GM12878 (cell line): ENCODE results near the gene TDRD9.

Source experiments
- CTCF ChIP-seq, 3 experiments: IDR thresholded peaks in 2 of 3; conservative IDR thresholded peaks in 1 of 3; 2 replicates each; pipeline ENCODE4 v1.5.1; 2011; ENCODE audit warnings: low read depth in 3 of 3, low read length in 3 of 3, mild to moderate bottlenecking in 3 of 3, control low read depth in 2 of 3, moderate library complexity in 2 of 3, inconsistent platforms in 1 of 3, mixed read lengths in 1 of 3; ENCODE audit not compliant: control insufficient read depth in 2 of 3, insufficient read depth in 1 of 3; ENCODE audit errors: extremely low read depth in 1 of 3
- EP300 ChIP-seq, 2 experiments: fragments of 150-350 bp in 1 of 2; IDR thresholded peaks; 2 replicates each; pipeline ENCODE4 v1.6.1; 2011 to 2012; ENCODE audit warnings: low read depth in 2 of 2, low read length in 2 of 2, borderline replicate concordance in 1 of 2, improper control_type of control experiment in 1 of 2, inconsistent platforms in 1 of 2; ENCODE audit not compliant: control insufficient read depth in 1 of 2
- IRF4 ChIP-seq: IDR thresholded peaks from 2 replicates; pipeline ENCODE4 v1.6.1; 2011; ENCODE audit warnings: low read depth, low read length
- JUND ChIP-seq: IDR thresholded peaks from 2 replicates; pipeline ENCODE4 v1.6.1; 2012; ENCODE audit warnings: low read depth, mild to moderate bottlenecking, low read length, improper control_type of control experiment, moderate library complexity
- KAT2A ChIP-seq: conservative IDR thresholded peaks from 2 replicates; pipeline ENCODE4 v1.6.1; 2011; ENCODE audit warnings: low read depth, low read length; ENCODE audit not compliant: control insufficient read depth
- NBN ChIP-seq: fragments of 450-650 bp; IDR thresholded peaks from 2 replicates; pipeline ENCODE4 v1.6.1; 2016
- POU2F2 ChIP-seq: IDR thresholded peaks from 3 replicates; pipeline ENCODE4 v1.6.1; 2011; ENCODE audit warnings: low read depth, mild to moderate bottlenecking, low read length, borderline replicate concordance
- RCOR1 ChIP-seq: conservative IDR thresholded peaks from 2 replicates; pipeline ENCODE4 v1.6.1; 2012; ENCODE audit warnings: low read depth, low read length, improper control_type of control experiment
- REST ChIP-seq: IDR thresholded peaks from 2 replicates; pipeline ENCODE4 v1.6.1; 2012; ENCODE audit warnings: mild to moderate bottlenecking, low read depth, low read length
- STAT1 ChIP-seq: fragments of 450-650 bp; conservative IDR thresholded peaks from 2 replicates; pipeline ENCODE4 v1.6.1; 2014; ENCODE audit warnings: antibody characterized with exemption, mild to moderate bottlenecking
- TAF1 ChIP-seq: IDR thresholded peaks from 2 replicates; pipeline ENCODE4 v1.6.1; 2011; ENCODE audit warnings: mild to moderate bottlenecking, low read depth, low read length, borderline replicate concordance
- WRNIP1 ChIP-seq: IDR thresholded peaks from 2 replicates; pipeline ENCODE4 v1.6.1; 2011; ENCODE audit warnings: low read depth, low read length, improper control_type of control experiment, borderline replicate concordance
- ZBTB11 ChIP-seq: fragments of 450-650 bp; formaldehyde crosslinking; IDR thresholded peaks from 2 replicates; pipeline ENCODE4 v1.5.0; 2022; ENCODE audit warnings: mild to moderate bottlenecking, missing genetic modification characterization

GRCh38 chr14:103885509-103885932, 42.7 kb upstream of the TDRD9 start:
- no peak for TF ChIP-seq REST
- no peak for TF ChIP-seq RCOR1
- TF ChIP-seq STAT1, result no peak
- TF ChIP-seq IRF4, result no peak
- no peak for TF ChIP-seq KAT2A
- no peak for TF ChIP-seq TAF1
- no peak for TF ChIP-seq CTCF (IDR thresholded peaks at IDR 0.05 in 2 of 3, conservative IDR thresholded peaks at IDR 0.05 in 1 of 3; ENCODE audit: control insufficient read depth in 2 of 3, extremely low read depth in 1 of 3, insufficient read depth in 1 of 3, low read depth in 3 of 3, low read length in 3 of 3)
- TF ChIP-seq NBN, result no peak
- no peak for TF ChIP-seq EP300 (IDR thresholded peaks at IDR 0.05; ENCODE audit: borderline replicate concordance in 1 of 2, control insufficient read depth in 1 of 2, low read depth in 2 of 2, low read length in 2 of 2)
- TF ChIP-seq POU2F2, result no peak
- TF ChIP-seq WRNIP1, result no peak
- no peak for TF ChIP-seq ZBTB11 (CRISPR knock-in tag)
- no peak for TF ChIP-seq JUND
